Fibroblast of upper back skin (primary cell): ENCODE measurements around the gene RNF19B.

Experiments
- DNase-seq: peaks from one replicate; pipeline ENCODE4 v3.0.0-alpha.2; 2013

The RNF19B gene

GRCh38 chr1:32900956-32901822 lies 63.4 kb downstream of the RNF19B start, which contains the start of gene TMEM54:
TSS of gene TMEM54 (minus strand) at chr1:32901389. CDS start at chr1:32901238, 151 bp downstream.
- DNase-seq, result peak; percentile 32

GRCh38 chr1:32900371-32900955 lies 64.1 kb downstream of the RNF19B start:
- DNase-seq, result no peak

GRCh38 chr1:32899586-32900296 lies 64.9 kb downstream of the RNF19B start:
- DNase-seq, result no peak

- no peak for DNase-seq
Observed at GRCh38 chr1:32898958-32899357, 65.7 kb downstream of the RNF19B start.

DNA sequence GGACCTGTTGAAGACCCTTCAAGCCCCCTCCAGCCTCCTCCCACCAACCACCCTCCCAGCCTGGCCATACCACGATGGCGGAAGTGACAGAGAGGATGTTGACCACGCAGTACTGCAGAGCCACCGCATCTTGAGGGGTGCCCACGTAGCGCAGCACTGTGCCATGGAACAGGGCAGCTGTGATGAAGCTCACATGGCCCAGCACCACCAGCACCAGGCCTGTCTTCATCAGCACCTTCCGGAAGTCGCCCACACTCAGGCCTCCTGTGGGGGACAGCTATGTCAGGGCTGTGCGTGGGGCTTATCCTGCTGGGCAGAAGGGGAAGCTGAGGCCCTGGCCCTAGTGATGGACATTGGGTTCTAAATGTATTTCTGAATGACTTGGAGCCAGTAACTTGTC lies 66.6 kb downstream of the RNF19B start:
- no peak for DNase-seq

GRCh38 chr1:32897082-32898049 lies 67.2 kb downstream of the RNF19B start:
- no peak for DNase-seq

DNA sequence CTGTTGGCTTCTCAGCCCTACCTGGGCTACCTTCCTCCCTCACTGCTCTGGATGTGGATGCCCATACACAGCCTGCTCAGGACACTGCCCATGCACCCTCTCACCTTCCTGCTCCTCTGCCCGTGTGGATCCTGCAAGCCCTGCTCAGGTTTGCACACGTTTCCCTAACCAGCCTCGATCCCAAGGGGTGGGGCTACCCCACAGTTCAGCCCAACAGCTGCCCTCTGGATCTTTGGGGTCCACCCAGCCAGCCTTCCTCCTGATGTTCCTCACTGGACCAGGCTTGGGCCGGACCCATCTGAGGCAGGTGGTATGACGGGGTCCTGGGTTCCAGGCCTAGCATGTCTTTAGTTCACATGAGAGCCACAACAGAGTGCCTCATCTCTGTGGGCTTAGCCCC lies 68.2 kb downstream of the RNF19B start:
- no peak for DNase-seq

- no peak for DNase-seq
Observed at GRCh38 chr1:32895325-32896215, 69.0 kb downstream of the RNF19B start.

DNA sequence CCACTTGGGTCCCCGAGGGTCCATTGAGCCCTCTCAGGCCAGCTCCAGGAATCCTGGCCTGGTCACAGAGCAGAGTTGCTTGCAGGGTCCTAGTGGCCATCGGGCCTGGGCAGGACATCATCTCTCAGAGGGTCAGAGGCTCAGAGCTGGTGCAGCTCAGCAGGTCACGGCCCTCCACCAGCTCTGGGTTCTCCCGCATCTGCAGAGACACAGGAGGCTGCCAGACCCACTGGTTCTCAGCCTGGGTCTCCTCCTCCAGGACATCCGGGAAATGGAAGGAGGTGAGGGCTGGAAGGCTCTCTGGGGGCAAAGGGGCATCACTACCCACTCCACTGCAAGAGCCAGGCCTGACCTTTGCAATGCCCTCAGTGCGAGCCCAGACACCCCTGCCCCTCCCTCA lies 69.9 kb downstream of the RNF19B start:
- no peak for DNase-seq

DNA sequence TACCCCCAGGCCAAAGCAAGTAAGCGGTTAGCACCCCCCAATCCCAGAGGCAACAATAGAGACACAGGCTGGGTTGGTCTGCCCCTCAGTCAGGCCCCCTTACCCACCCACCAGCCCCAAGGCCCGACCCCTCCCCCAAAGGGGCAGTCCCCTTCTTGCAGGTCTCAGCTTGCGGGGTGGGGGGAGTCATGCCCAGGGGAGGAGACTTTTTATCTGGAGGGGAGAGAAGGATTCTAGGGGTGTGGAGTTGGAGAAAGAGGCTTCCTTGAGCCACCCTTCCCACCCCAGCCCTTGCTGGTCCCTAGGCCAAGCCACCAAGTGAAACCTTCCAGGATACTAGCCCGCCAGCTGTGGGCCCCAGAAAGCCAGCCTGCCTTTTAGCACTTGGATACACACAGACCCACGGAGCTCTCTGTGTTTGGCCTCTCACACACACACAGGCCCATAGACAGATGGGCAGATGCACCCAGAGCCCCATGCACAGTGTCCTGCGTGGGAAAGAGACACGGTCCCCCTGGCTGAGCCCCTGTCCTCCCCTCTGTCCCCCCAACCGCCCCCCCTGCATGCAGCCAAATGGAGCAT lies 70.5 kb downstream of the RNF19B start:
- DNase-seq, result no peak

GRCh38 chr1:32893198-32894018 lies 71.2 kb downstream of the RNF19B start:
- DNase-seq, result no peak

DNA sequence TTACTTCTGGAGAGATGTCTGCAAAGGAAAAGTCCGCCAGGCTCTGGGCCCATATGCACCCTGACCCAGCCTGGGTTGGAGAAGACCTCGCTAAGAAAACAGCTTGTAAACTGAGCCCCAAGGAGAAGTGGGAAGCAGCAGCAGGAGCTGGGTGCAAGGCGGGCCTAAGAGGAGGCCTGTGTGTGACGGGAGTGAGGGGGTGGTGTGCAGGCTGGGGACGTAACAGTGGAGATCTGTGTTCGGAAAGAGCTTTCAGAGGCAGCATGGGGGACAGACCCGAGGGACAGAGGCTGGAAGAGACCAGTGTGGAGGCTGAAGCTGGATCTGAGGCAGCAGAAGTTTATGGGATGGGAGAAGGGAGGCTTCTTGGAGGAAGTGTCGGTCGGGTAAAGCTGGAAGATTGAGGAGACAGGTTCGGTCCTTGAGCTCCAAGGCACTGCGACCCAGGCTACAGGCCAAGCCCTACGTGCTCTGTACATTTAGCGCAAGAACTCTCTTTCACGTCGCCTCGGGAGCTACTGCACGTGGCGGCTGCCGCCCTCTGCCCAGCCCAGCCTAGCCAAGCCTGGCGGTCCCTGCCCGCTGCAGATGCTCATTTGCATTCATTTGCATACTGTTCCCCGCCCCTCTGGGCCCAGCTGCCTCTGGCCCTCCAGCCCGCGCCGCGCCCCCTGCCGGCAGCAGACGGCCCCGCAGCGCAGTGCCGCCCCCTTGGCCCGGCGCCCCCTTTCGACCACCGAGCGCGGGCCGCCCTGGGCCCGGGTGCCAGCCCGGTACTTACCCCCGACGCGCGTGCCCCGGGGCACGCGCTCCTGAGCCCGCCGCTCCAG lies 72.0 kb downstream of the RNF19B start:
- DNase-seq, result peak; percentile 34

DNA sequence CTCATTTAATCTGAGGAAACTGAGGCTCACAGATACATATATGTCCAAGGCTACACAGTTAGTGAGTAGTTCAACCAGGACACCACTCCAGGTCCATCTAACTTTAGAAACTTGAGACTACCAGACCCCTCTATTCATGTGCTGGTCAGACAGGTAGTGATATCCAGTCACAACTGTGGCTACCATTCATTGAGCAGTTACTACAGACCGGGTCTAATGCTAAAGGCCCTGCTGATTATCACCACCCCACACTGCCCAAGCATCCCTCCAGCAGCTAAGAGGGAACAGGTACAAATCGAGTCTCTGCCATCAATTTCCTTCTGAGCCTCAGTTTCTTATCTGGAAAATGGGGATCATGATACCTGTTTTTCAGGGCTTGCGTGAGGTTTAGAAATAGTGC lies 73.0 kb downstream of the RNF19B start:
- DNase-seq, result no peak

DNA sequence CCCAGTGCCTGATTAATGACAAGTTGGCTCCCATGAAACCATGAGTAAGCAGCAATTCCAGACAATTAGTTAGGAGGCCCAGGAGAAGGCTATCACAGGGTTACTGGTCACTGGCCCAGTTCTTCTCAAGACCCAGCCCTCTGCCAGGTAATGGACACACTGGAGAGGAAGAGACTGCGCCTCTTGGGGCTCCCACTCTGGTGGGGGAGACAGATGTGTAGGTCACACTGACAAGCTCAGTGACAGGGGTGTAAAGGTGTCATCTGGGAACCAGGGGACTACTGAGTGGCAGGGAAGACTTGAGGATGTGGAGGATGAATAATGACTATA lies 73.4 kb downstream of the RNF19B start:
- no peak for DNase-seq

GRCh38 chr1:32890516-32891240 lies 73.9 kb downstream of the RNF19B start:
- DNase-seq, result no peak

DNA sequence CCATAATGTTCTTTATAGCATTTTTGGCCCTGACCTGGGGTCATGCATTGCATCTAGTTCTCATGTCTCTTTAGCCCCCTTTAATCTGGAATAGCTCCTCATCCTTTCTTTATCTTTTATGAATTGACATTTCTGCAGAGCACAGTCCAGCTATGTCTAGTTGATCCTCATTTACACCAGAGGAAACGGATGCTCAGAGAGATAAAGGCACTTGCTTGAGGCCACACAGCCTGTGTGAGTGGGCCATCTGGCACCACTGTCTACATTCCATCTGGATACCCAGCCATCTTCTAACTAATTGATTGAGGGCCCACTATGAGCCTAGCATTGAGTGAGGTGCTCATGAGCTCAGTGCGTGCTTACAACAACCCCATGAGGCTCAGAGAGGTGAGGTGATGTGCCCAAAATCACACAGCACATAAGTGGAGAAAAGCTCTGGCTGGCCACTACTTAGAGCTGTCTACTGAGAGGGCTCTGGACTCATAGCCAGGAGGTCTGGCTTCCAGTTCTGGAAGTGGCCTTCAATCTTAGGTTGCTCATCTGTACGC lies 74.8 kb downstream of the RNF19B start:
- DNase-seq, result no peak

DNA sequence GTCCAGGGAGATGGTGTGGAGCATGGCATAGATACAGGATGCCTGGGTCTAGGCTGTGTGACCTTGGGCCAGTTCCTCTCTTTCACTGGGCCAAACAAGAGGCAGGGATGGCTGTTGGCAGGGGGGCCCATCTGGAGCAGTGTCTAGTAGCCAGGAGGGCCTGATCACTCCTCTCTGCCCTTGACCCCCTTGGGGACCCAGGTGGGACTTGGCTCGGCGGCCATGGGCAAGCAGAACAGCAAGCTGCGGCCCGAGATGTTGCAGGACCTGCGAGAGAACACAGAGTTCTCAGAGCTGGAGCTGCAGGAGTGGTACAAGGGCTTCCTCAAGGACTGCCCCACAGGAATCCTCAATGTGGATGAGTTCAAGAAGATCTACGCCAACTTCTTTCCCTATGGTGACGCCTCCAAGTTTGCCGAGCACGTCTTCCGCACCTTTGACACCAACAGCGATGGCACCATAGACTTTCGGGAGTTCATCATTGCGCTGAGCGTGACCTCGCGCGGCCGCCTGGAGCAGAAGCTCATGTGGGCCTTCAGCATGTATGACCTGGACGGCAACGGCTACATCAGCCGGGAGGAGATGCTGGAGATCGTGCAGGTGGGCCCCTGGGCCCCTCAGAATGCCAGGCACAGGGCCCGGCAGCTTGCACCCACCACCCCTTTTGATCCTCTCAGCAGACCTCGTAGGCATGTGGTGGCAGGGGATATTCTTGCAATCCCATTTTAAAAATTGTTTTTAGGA lies 75.8 kb downstream of the RNF19B start:
- DNase-seq, result no peak

GRCh38 chr1:32888134-32888533 lies 76.5 kb downstream of the RNF19B start:
- no peak for DNase-seq
